Measurements from ENCODE around the gene KCNIP1. TPM values are rescaled to one million over a fixed set of nuclear protein-coding genes. Genes with fewer than 3 reads are reported as not detected.

The KCNIP1 gene
- total RNA-seq, 1 experiment from 2014 or later, result not detected

- TF ChIP-seq SIN3A (IDR thresholded peaks at IDR 0.05; ENCODE audit: borderline replicate concordance, insufficient read depth, low read depth, low read length) (no peak), POLR2AphosphoS5 (IDR thresholded peaks at IDR 0.05; ENCODE audit: low read depth, low read length) (no peak), TCF7L2 (IDR thresholded peaks at IDR 0.05; ENCODE audit: low read depth, low read length) (no peak), CTCF (IDR thresholded peaks at IDR 0.05) (no peak)
- TF ChIP-seq, protein P1, sequence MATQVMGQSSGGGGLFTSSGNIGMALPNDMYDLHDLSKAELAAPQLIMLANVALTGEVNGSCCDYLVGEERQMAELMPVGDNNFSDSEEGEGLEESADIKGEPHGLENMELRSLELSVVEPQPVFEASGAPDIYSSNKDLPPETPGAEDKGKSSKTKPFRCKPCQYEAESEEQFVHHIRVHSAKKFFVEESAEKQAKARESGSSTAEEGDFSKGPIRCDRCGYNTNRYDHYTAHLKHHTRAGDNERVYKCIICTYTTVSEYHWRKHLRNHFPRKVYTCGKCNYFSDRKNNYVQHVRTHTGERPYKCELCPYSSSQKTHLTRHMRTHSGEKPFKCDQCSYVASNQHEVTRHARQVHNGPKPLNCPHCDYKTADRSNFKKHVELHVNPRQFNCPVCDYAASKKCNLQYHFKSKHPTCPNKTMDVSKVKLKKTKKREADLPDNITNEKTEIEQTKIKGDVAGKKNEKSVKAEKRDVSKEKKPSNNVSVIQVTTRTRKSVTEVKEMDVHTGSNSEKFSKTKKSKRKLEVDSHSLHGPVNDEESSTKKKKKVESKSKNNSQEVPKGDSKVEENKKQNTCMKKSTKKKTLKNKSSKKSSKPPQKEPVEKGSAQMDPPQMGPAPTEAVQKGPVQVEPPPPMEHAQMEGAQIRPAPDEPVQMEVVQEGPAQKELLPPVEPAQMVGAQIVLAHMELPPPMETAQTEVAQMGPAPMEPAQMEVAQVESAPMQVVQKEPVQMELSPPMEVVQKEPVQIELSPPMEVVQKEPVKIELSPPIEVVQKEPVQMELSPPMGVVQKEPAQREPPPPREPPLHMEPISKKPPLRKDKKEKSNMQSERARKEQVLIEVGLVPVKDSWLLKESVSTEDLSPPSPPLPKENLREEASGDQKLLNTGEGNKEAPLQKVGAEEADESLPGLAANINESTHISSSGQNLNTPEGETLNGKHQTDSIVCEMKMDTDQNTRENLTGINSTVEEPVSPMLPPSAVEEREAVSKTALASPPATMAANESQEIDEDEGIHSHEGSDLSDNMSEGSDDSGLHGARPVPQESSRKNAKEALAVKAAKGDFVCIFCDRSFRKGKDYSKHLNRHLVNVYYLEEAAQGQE (IDR thresholded peaks at IDR 0.05; ENCODE audit: insufficient read depth in 1 of 2, low read depth in 2 of 2, low read length in 1 of 2), result no peak
- H3K4me3 ChIP-seq (ENCODE audit: low read depth in 2 of 2, low read length in 2 of 2), result no peak overlapping the region
- no peaks in the 10 kb centered on the region for H3K4me1 ChIP-seq (ENCODE audit: control insufficient read depth, insufficient read depth, low read length)
- H3K9me3 ChIP-seq (ENCODE audit: control insufficient read depth, insufficient read depth, low read depth, low read length), result no peaks in the 10 kb centered on the region
- peaks cover 4% of the 10 kb centered on the region for H3K27me3 ChIP-seq (ENCODE audit: control insufficient read depth, insufficient read depth, low read length)
- BruUV-seq (replicated peaks), result no TSS peak
- no peak for DNase-seq (ENCODE audit: low read depth, low spot score)
- in situ Hi-C loops (cut with HindIII; ENCODE audit: low pct_unique_long_range_greater_than_20kb, low sequenced_read_pairs), result no loop called here
- ChIA-PET POLR2A (no interaction called here), CTCF (no interaction called here)
- ATAC-seq, result no peak
- H3K36me3 ChIP-seq (ENCODE audit: control insufficient read depth, insufficient read depth, low read length), result no peaks in the 10 kb centered on the region
- no peak overlapping the region for H3K27ac ChIP-seq (ENCODE audit: low read length)
- intact Hi-C loops (cut with micrococcal nuclease; ENCODE audit: unreplicated experiment), result no loop called here
Observed at GRCh38 chr5:170513856-170514525, 10.2 kb downstream of the KCNIP1 start.

- intact Hi-C loops (cut with micrococcal nuclease; ENCODE audit: unreplicated experiment), result no loop called here
- no peak for ATAC-seq
- no peak for DNase-seq (ENCODE audit: low read depth, low spot score)
- no peaks in the 10 kb centered on the region; the same call in 1 of the 2 replicates for H3K27me3 ChIP-seq (ENCODE audit: control insufficient read depth, insufficient read depth, low read length)
- H3K36me3 ChIP-seq (ENCODE audit: control insufficient read depth, insufficient read depth, low read length), result no peaks in the 10 kb centered on the region
- no TSS peak for BruUV-seq (replicated peaks)
- H3K4me1 ChIP-seq (ENCODE audit: control insufficient read depth, insufficient read depth, low read length), result no peaks in the 10 kb centered on the region
- H3K4me3 ChIP-seq (ENCODE audit: low read depth in 2 of 2, low read length in 2 of 2), result no peak overlapping the region
- ChIA-PET POLR2A (no interaction called here), CTCF (no interaction called here)
- no peak overlapping the region for H3K27ac ChIP-seq (ENCODE audit: low read length)
- no peaks in the 10 kb centered on the region for H3K9me3 ChIP-seq (ENCODE audit: control insufficient read depth, insufficient read depth, low read depth, low read length)
- no peak for TF ChIP-seq POLR2AphosphoS5 (IDR thresholded peaks at IDR 0.05; ENCODE audit: low read depth, low read length)
- in situ Hi-C loops (cut with HindIII; ENCODE audit: low pct_unique_long_range_greater_than_20kb, low sequenced_read_pairs), result no loop called here
Observed at GRCh38 chr5:170517411-170517810, 13.6 kb downstream of the KCNIP1 start.

DNA sequence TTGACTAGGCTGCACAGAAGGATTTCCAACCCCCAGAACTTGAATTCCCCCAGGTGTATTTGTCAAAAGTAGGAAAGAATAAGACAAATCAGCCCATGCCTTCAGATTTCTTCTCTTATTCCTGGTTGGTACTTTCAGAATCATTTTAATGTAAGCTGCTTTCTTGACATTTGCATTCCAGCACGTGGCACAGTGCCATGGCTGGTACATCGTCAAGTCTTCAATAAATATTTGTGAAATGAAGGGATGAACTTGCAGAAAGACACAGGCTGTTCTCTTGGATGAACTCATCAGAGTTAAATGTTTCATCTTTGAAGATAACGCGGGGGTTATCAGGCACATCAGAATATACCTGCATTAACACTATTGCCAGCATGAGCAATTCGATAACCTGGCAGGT is 14.5 kb downstream of the KCNIP1 start:
- ChIA-PET CTCF (no interaction called here), POLR2A (no interaction called here)
- BruUV-seq (replicated peaks), result no TSS peak
- H3K27ac ChIP-seq (ENCODE audit: low read length), result no peak overlapping the region
- in situ Hi-C loops (cut with HindIII; ENCODE audit: low pct_unique_long_range_greater_than_20kb, low sequenced_read_pairs), result no loop called here
- no peaks in the 10 kb centered on the region for H3K9me3 ChIP-seq (ENCODE audit: control insufficient read depth, insufficient read depth, low read depth, low read length)
- no peak for TF ChIP-seq TCF7L2 (IDR thresholded peaks at IDR 0.05; ENCODE audit: low read depth, low read length)
- no peak for TF ChIP-seq CTCF (IDR thresholded peaks at IDR 0.05)
- no peak for TF ChIP-seq SIN3A (IDR thresholded peaks at IDR 0.05; ENCODE audit: borderline replicate concordance, insufficient read depth, low read depth, low read length)
- TF ChIP-seq, protein P1 (IDR thresholded peaks at IDR 0.05; ENCODE audit: insufficient read depth in 1 of 2, low read depth in 2 of 2, low read length in 1 of 2), result no peak
- no peak for TF ChIP-seq POLR2AphosphoS5 (IDR thresholded peaks at IDR 0.05; ENCODE audit: low read depth, low read length)
- intact Hi-C loops (cut with micrococcal nuclease; ENCODE audit: unreplicated experiment), result no loop called here
- H3K4me3 ChIP-seq (ENCODE audit: low read depth in 2 of 2, low read length in 2 of 2), result no peak overlapping the region
- no peaks in the 10 kb centered on the region; the same call in 1 of the 2 replicates for H3K27me3 ChIP-seq (ENCODE audit: control insufficient read depth, insufficient read depth, low read length)
- ATAC-seq, result no peak
- peaks cover 4% of the 10 kb centered on the region; the same call in 1 of the 2 replicates for H3K4me1 ChIP-seq (ENCODE audit: control insufficient read depth, insufficient read depth, low read length)
- no peak for DNase-seq (ENCODE audit: low read depth, low spot score)
- no peaks in the 10 kb centered on the region for H3K36me3 ChIP-seq (ENCODE audit: control insufficient read depth, insufficient read depth, low read length)

Data from Panc1 (cell line).